K562 (cell line): ENCODE measurements around the gene POLR2L. TPM values are rescaled to one million over a fixed set of nuclear protein-coding genes. Genes with fewer than 3 reads are reported as not detected.

Source experiments
- ATF1 ChIP-seq, 2 experiments: fragments of 450-650 bp in 1 of 2; IDR thresholded peaks; 2 replicates each; pipeline ENCODE4 v1.6.1; 2016; ENCODE audit warnings: missing compliant biosample characterization in 1 of 2, missing genetic modification characterization in 1 of 2
- BHLHE40 ChIP-seq: IDR thresholded peaks from 2 replicates; pipeline ENCODE4 v1.6.1; 2011; ENCODE audit warnings: low read length, improper control_type of control experiment
- C11orf30 ChIP-seq: fragments of 450-650 bp; IDR thresholded peaks from 2 replicates; pipeline ENCODE4 v1.6.1; 2016; ENCODE audit warnings: low read depth, mild to moderate bottlenecking
- CC2D1A ChIP-seq: fragments of 450-650 bp; IDR thresholded peaks from 2 replicates; pipeline ENCODE4 v1.6.1; 2017; ENCODE audit warnings: mild to moderate bottlenecking
- ERF ChIP-seq: fragments of 450-650 bp; formaldehyde crosslinking; IDR thresholded peaks from 2 replicates; pipeline ENCODE4 v1.4.0; 2020; ENCODE audit warnings: mild to moderate bottlenecking, mixed read lengths
- FOXK2 ChIP-seq, 2 experiments: fragments of 450-650 bp; IDR thresholded peaks in 1 of 2; conservative IDR thresholded peaks in 1 of 2; 2 replicates each; pipeline ENCODE4 v1.6.1; 2016; ENCODE audit warnings: low read depth in 2 of 2, mild to moderate bottlenecking in 1 of 2
- FOXM1 ChIP-seq, 2 experiments: fragments of 450-650 bp in 1 of 2; sonication (generic) in 1 of 2; formaldehyde crosslinking in 1 of 2; IDR thresholded peaks; 2 replicates each; pipeline versions ENCODE4 v1.6.1 to v1.9.0; 2017 to 2022; ENCODE audit warnings: low read depth in 2 of 2, mild to moderate bottlenecking in 2 of 2, missing genetic modification reagents in 1 of 2, moderate library complexity in 1 of 2
- MBD2 ChIP-seq: sonication (generic); IDR thresholded peaks from 2 replicates; pipeline ENCODE4 v1.6.1; 2016; ENCODE audit warnings: low read depth, borderline replicate concordance
- MTA3 ChIP-seq: fragments of 450-650 bp; formaldehyde crosslinking; IDR thresholded peaks from 2 replicates; pipeline ENCODE4 v1.6.1; 2017; ENCODE audit warnings: mild to moderate bottlenecking, borderline replicate concordance
- RHOXF2B ChIP-seq: fragments of 250-450 bp; sonication (Bioruptor Pico); conservative IDR thresholded peaks from 2 replicates; pipeline ENCODE4 v1.5.1; 2021
- SAP30 ChIP-seq: fragments of 200-600 bp; sonication (generic); IDR thresholded peaks from 2 replicates; pipeline ENCODE4 v1.6.1; 2012; ENCODE audit warnings: borderline replicate concordance, low read depth, mild to moderate bottlenecking, moderate library complexity, low read length, control low read depth, inconsistent platforms; ENCODE audit not compliant: insufficient read depth, poor library complexity, severe bottlenecking
- SMAD3 ChIP-seq: fragments of 450-650 bp; formaldehyde crosslinking; conservative IDR thresholded peaks from 2 replicates; pipeline ENCODE4 v1.4.0; 2020; ENCODE audit warnings: mild to moderate bottlenecking
- SOX6 ChIP-seq: fragments of 450-650 bp; IDR thresholded peaks from 2 replicates; pipeline ENCODE4 v1.6.1; 2014; ENCODE audit warnings: mild to moderate bottlenecking
- STAT6 ChIP-seq: sonication (generic); formaldehyde crosslinking; IDR thresholded peaks from 2 replicates; pipeline ENCODE4 v1.8.1; 2023; ENCODE audit warnings: mild to moderate bottlenecking, missing genetic modification reagents
- TARDBP ChIP-seq: fragments of 450-650 bp; IDR thresholded peaks from 2 replicates; pipeline ENCODE4 v1.6.1; 2016
- ZKSCAN3 ChIP-seq: fragments of 250-450 bp; sonication (Bioruptor Pico); IDR thresholded peaks from 2 replicates; pipeline ENCODE4 v1.4.0; 2020
- ZNF407 ChIP-seq: fragments of 450-650 bp; IDR thresholded peaks from 2 replicates; pipeline ENCODE4 v1.6.1; 2016; ENCODE audit warnings: low read depth
- polyA plus RNA-seq, 8 experiments: library from polyadenylated mRNA; depleted of rRNA in 4 of 8; stranded (reverse) in 5 of 8; unstranded in 3 of 8; fragments of >200 nt; fragmentation: Nextera tagmentation in 2 of 8; fragmentation: Illumina TruSeq in 1 of 8; extraction: Ambion mirVana in 2 of 8; extraction: Trizol in 1 of 8; gene quantifications; 2 replicates each; pipeline versions ENCODE4 v1.2.1 to v1.2.3, GENCODE V29; 2011 to 2014; ENCODE audit warnings: inconsistent platforms in 1 of 8, missing spikeins in 1 of 8
- total RNA-seq, 7 experiments: library from RNA; depleted of rRNA in 6 of 7; stranded (reverse); fragments of >200 nt in 6 of 7; fragmentation: Illumina TruSeq in 2 of 7; extraction: Trizol in 2 of 7; gene quantifications; 2 replicates each; pipeline versions ENCODE4 v1.2.1 to v1.2.3, GENCODE V29; 2011 to 2021; ENCODE audit warnings: low replicate concordance in 1 of 7

POLR2L gene
- total and polyA plus RNA-seq, 9 of the 15 experiments (the other 6 are each of a cell fraction or from before 2014, with no cell fraction given): 38.3 to 688 (median 108) TPM

- TF ChIP-seq ZNF407: peak; percentile 93
- peak; percentile 92; the same call in 1 of the 2 replicates for TF ChIP-seq ERF (CRISPR knock-in tag)
- peak; percentile 100 for TF ChIP-seq MTA3
- TF ChIP-seq CC2D1A: no peak
- no peak for TF ChIP-seq ZKSCAN3 (CRISPR knock-in tag)
- no peak for TF ChIP-seq SMAD3 (CRISPR knock-in tag)
- TF ChIP-seq ATF1 (CRISPR knock-in tag; IDR thresholded peaks at IDR 0.05): no peak
- peak; percentile 83 for TF ChIP-seq ATF1 (tag; IDR thresholded peaks at IDR 0.05)
- peak; percentile 50; the same call in 1 of the 2 replicates for TF ChIP-seq SOX6
- peak; percentile 73; the same call in 1 of the 2 replicates for TF ChIP-seq MBD2
- 0 out of 2 replicates have a peak, but pooled peaks have one; percentile 44 for TF ChIP-seq STAT6 (CRISPR knock-in tag)
- TF ChIP-seq BHLHE40: peak; percentile 84
- peak; percentile 70 for TF ChIP-seq FOXM1 (IDR thresholded peaks at IDR 0.05; ENCODE audit: low read depth)
- 0 out of 2 replicates have a peak, but pooled peaks have one; percentile 26 for TF ChIP-seq FOXM1 (CRISPR knock-in tag; IDR thresholded peaks at IDR 0.05; ENCODE audit: low read depth)
- TF ChIP-seq TARDBP: peak; percentile 89
- TF ChIP-seq C11orf30: peak; percentile 55; the same call in 1 of the 2 replicates
- peak; percentile 89 for TF ChIP-seq SAP30
- TF ChIP-seq FOXK2 (conservative IDR thresholded peaks at IDR 0.05 in 1 of 2, IDR thresholded peaks at IDR 0.05 in 1 of 2; ENCODE audit: low read depth in 2 of 2): peak in 1 of 2 experiments; percentile 98; a peak in 2 of 4 replicates
- no peak for TF ChIP-seq RHOXF2B
These were observed at the start of gene POLR2L, which contains the start of gene TSPAN4 (continued) for GRCh38 chr11:842370-843002.
